ENCODE results near the gene TTL. TPM values are rescaled to one million over a fixed set of nuclear protein-coding genes. Genes with fewer than 3 reads are reported as not detected.

The TTL gene
- total and polyA plus RNA-seq, 9 donors, result 3.7 to 23.6 (median 18.3) TPM

DNA sequence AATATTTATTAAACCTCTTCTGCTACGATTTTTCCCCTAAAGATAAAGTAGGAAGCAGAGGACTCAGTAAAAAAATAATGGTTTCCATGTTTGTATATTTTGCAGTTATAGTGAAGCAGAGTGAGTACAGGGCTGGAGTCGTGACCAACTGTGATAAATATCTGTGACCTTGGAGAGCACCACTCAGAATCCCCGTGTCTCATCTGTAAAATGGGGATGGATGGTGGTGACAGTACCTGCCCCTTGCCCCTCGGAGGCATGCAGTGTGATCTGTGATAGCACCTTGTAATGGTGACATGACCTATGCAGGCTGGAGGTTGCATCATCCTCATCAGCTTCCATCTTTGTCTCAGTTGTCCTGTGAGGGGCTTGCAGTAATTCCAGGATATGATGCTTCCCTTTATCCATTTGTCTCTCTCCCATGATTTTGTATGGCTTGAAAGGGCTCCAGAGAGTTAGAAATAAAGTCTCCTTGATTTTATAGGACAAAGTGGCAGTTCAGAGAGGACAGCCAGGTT is 5.5 kb downstream of the TTL start:
- intact Hi-C loops (cut with DNase I), result loop anchor here in 1 of 4 donors (10.0 kb wide), 1 partner anchor 57 kb away; the partner anchor contains the start of gene POLR1B
- no peaks in the 10 kb centered on the region for H3K9me3 ChIP-seq
- no peak overlapping the region for H3K4me3 ChIP-seq
- peaks cover 3% of the 10 kb centered on the region for H3K4me1 ChIP-seq (ENCODE audit: insufficient read depth)
- DNase-seq, result no peak
- no peak overlapping the region for H3K27ac ChIP-seq
- 78 to 85% (median 83%) methylated on average over 4 of the region's 4 CpGs for WGBS, 3 donors
- TF ChIP-seq EP300 (IDR thresholded peaks at IDR 0.05), result no peak
- TF ChIP-seq, protein P1, sequence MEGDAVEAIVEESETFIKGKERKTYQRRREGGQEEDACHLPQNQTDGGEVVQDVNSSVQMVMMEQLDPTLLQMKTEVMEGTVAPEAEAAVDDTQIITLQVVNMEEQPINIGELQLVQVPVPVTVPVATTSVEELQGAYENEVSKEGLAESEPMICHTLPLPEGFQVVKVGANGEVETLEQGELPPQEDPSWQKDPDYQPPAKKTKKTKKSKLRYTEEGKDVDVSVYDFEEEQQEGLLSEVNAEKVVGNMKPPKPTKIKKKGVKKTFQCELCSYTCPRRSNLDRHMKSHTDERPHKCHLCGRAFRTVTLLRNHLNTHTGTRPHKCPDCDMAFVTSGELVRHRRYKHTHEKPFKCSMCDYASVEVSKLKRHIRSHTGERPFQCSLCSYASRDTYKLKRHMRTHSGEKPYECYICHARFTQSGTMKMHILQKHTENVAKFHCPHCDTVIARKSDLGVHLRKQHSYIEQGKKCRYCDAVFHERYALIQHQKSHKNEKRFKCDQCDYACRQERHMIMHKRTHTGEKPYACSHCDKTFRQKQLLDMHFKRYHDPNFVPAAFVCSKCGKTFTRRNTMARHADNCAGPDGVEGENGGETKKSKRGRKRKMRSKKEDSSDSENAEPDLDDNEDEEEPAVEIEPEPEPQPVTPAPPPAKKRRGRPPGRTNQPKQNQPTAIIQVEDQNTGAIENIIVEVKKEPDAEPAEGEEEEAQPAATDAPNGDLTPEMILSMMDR (IDR thresholded peaks at IDR 0.05), result no peak
- no peak for TF ChIP-seq POLR2A (IDR thresholded peaks at IDR 0.05)
- no peaks in the 10 kb centered on the region for H3K27me3 ChIP-seq
- H3K36me3 ChIP-seq, result no peaks in the 10 kb centered on the region

DNA sequence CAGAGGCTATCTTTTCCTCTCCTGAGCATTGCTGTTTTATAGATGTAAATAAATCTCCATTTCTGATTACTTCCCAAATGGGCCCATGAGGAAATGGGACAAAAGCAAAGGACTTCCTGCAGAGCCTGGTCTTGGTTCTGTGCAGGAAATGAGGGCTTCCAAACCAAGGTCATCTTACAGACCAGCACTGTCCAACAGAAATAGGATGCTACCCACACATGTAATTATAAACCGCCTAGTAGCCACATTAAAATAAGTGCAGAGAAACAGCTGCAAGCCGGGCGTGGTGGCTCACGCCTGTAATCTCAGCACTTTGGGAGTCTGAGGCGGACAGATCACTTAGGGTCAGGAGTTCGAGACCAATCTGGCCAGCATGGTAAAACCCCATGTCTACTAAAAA is 6.2 kb downstream of the TTL start:
- Histone ChIP-seq H3K4me1 (ENCODE audit: insufficient read depth) (peaks cover under 1% of the 10 kb centered on the region), H3K27me3 (no peaks in the 10 kb centered on the region), H3K27ac (no peak overlapping the region), H3K9me3 (no peaks in the 10 kb centered on the region), H3K4me3 (no peak overlapping the region), H3K36me3 (no peaks in the 10 kb centered on the region)
- WGBS, 3 donors, result 79 to 91% (median 89%) methylated on average over 6 of the region's 6 CpGs
- intact Hi-C loops (cut with DNase I), result loop anchor here in 1 of 4 donors (10.0 kb wide), 1 partner anchor 57 kb away; the partner anchor contains the start of gene POLR1B
- TF ChIP-seq, protein P1 (IDR thresholded peaks at IDR 0.05), result no peak
- TF ChIP-seq EP300 (IDR thresholded peaks at IDR 0.05) (no peak), POLR2A (IDR thresholded peaks at IDR 0.05) (no peak)
- no peak for DNase-seq

DNA sequence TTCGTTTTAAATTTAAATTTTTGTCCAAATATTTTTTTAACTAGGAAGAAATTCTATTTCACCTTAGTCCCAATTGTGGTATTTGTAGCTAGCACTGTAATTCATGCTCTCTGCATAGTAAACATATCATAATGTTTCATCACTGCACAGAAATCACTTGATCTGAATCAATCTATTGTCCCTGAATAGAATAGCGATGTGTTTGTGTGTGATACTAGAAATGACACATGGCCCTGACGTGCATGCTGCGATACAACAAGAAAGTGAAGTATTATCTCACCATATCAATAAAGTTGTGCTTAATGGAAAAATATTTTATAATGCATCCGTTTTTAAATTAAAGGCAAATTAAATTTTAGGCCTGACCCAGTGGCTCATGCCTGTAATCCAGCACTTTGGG is 10.0 kb downstream of the TTL start:
- intact Hi-C loops (cut with DNase I), result no loop called here
- Histone ChIP-seq H3K27ac (no peak overlapping the region), H3K27me3 (no peaks in the 10 kb centered on the region), H3K4me3 (no peak overlapping the region), H3K9me3 (no peaks in the 10 kb centered on the region), H3K36me3 (no peaks in the 10 kb centered on the region), H3K4me1 (ENCODE audit: insufficient read depth) (no peaks in the 10 kb centered on the region)
- DNase-seq, result no peak
- no peak for TF ChIP-seq EP300 (IDR thresholded peaks at IDR 0.05)
- no peak for TF ChIP-seq POLR2A (IDR thresholded peaks at IDR 0.05)
- TF ChIP-seq, protein P1 (IDR thresholded peaks at IDR 0.05), result no peak
- WGBS, 3 donors, result 94 to 95% (median 95%) methylated on average over 5 of the region's 5 CpGs

DNA sequence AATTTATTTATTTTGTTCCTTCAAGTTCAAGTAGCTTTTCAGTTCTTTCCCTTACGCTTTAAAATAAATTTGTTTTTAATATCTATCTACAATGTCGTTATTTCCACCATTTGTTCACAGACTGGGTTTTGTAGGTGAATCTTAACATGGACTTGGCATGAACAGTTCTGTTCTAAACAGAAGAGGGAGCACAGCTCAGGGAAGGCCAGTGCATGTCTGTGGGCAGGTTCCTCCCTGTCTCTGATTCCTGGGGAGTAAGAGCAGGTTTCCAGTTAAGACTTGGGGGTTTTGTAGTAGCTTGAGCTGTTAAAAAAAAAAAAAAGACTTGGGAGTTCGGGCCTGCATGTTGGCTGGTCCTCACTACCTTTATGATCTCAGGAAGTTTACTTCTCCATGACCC is 11.1 kb downstream of the TTL start:
- intact Hi-C loops (cut with DNase I), result no loop called here
- Histone ChIP-seq H3K27me3 (no peaks in the 10 kb centered on the region), H3K4me1 (ENCODE audit: insufficient read depth) (no peaks in the 10 kb centered on the region), H3K27ac (no peak overlapping the region), H3K4me3 (no peak overlapping the region), H3K36me3 (no peaks in the 10 kb centered on the region), H3K9me3 (no peaks in the 10 kb centered on the region)
- TF ChIP-seq POLR2A (IDR thresholded peaks at IDR 0.05) (no peak), EP300 (IDR thresholded peaks at IDR 0.05) (no peak)
- TF ChIP-seq, protein P1 (IDR thresholded peaks at IDR 0.05), result no peak
- no peak for DNase-seq
- WGBS, 3 donors, result 82 to 89% (median 87%) methylated on average over 3 of the region's 3 CpGs

Data from ovary (tissue), 9 donors.